Measurements from ENCODE around the gene MYRF. TPM values are rescaled to one million over a fixed set of nuclear protein-coding genes. Genes with fewer than 3 reads are reported as not detected.

MYRF gene
- 14.8 to 23.0 TPM (median 19.8 TPM) in 5 replicates for total RNA-seq (2022; extraction: Qiagen RNA extraction; ENCODE audit: low read depth)

DNA sequence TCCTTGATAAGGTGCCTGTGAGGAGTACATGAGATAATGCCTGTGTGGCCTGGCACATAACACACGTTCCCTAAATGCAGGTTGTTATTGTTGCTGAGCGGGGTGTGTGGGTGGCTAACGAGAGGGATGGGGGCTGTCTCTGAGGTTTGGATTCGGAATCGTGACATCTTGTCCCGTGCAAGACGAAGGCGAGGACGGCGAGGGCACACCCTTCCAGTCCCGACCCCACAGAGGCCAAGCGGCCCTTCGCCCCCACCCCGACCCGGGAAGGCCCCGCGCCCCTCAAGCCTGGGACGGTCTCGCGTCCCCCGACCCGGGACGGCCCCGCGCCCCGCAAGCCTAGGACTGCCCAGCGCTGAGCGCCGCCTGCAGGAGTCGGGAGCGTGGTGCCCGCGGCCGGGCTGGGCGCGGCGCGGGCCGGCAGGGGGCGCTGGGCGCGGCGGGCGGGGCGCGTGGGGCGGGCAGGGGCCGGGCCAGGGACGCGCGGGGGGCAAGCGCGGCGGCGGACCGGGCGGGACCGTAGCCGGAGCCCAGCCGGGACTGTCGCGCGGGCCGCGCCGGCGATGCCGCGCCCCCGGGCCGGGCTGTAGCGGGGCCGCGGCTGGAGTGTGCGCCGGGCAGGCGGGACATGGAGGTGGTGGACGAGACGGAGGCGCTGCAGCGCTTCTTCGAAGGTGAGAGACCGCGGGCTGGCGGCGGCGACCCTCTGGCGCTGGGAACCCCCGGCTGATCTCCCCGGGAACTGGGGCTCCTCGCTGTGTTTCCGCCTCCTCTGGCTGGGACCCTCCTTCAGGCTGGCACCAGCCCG lies at the start of gene MYRF:
MYRF (plus strand) TSS at position 520 of the 808 bp plus-strand sequence; CDS start at position 629, 109 bp downstream.

DNA sequence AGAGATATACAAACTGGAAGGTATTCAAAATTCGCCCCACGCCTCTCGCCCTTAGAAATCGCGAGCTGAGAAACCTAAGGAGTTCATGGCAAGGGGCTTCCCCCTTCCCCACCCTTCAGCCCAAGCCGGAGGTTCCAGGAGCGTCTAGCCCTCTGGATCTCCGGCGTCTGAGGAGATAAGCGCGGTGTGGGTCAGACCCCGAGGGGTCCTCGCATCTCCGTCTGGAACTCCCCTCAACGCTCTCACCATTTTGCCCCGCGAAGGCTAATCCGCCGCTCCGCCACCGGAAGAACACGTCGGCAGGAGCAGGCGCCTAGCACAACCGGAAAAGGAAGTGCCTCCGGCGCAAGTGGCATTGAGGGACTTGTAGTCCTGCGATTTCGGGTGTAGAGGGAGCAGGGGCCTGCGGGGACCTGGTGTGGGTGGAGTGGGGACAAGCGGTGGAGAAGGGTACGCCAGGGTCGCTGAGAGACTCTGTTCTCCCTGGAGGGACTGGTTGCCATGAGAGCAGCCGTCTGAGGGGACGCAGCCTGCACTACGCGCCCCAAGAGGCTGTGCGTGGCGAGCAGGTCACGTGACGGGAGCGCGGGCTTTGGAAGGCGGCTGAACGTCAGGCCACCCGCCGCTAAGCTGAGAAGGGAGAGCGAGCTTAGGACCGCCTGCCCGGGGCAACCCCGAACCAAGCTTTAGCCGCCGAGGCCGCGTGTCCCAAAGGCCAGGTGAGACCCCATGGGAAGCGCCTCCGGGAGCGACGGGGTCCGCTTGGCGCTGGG lies 40.1 kb downstream of the MYRF start, which contains the start of the genes FEN1 and TMEM258:
FEN1 (plus strand) TSS at position 602 of the 773 bp plus-strand sequence. CDS start 2,451 bp downstream, outside the sequence.
TMEM258 (minus strand) TSS at position 290 of the 773 bp plus-strand sequence; CDS start at position 249, 41 bp downstream.

GRCh38 chr11:61816736-61817455 lies 64.5 kb downstream of the MYRF start, which contains the start of gene FADS1:
Gene FADS1 (minus strand): TSS chr11:61817003. CDS start chr11:61816929, 74 bp downstream.

DNA sequence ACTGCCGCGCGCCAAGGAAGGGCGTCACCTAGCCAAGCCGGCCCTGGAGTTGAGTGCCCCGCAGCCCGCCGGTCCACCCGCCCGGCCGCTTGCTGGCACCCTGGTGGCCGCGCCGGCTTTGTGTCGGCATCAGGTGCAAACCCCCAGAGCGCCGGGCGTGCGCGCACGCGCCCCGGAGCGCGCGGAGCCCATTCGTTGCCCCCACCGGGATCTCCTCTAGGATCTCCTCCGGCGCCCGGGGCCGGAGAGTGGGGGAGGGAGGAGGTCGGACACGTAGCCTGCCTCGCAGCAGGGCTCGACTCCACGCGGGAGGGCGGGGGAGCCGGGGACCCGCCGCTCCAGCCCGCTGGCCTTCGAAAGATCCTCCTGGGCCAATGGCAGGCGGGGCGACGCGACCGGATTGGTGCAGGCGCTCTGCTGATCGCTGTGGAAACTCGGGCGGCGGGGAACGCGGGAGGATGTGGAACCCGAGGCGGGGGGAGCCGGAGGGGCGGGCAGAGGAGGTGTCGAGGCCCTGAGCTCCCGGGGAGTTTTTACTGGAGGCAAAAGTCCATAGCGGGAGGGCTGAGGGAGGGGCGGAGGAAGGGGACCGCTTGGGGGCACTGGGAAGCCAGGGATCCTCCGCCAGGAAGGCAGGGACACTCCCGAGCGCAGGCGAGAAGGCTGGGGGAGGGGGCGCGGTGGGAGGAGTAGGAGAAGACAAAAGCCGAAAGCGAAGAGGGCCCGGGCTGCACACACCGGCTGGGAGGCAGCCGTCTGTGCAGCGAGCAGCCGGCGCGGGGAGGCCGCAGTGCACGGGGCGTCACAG lies 75.3 kb downstream of the MYRF start, which contains the start of gene FADS2:
FADS2 (plus strand) TSS at position 730 of the 808 bp plus-strand sequence. CDS start 91 bp downstream, outside the sequence.

Other genes with a start within 250 kb of the MYRF start
- 0.11 to 0.24 TPM (median 0.15 TPM) in 5 replicates for gene LRRC10B, start 243.9 kb upstream of the MYRF start, total RNA-seq (2022; extraction: Qiagen RNA extraction; ENCODE audit: low read depth)
- gene SYT7, start 171.6 kb upstream of the MYRF start, total RNA-seq (2022; extraction: Qiagen RNA extraction; ENCODE audit: low read depth), result 0.71 to 1.4 TPM (median 0.88 TPM) in 5 replicates
- gene DAGLA, start 72.2 kb upstream of the MYRF start, total RNA-seq (2022; extraction: Qiagen RNA extraction; ENCODE audit: low read depth), result 3.7 to 6.4 TPM (median 5.9 TPM) in 5 replicates
- 208 to 286 TPM (median 223 TPM) in 5 replicates for gene TMEM258, start 40.0 kb downstream of the MYRF start, total RNA-seq (2022; extraction: Qiagen RNA extraction; ENCODE audit: low read depth)
- gene FEN1, start 40.3 kb downstream of the MYRF start, total RNA-seq (2022; extraction: Qiagen RNA extraction; ENCODE audit: low read depth), result 99.3 to 124 TPM (median 107 TPM) in 5 replicates
- gene FADS1, start 64.4 kb downstream of the MYRF start, total RNA-seq (2022; extraction: Qiagen RNA extraction; ENCODE audit: low read depth), result 122 to 153 TPM (median 139 TPM) in 5 replicates
- gene FADS2, start 75.7 kb downstream of the MYRF start, total RNA-seq (2022; extraction: Qiagen RNA extraction; ENCODE audit: low read depth), result 246 to 335 TPM (median 271 TPM) in 5 replicates
- gene FADS3, start 138.9 kb downstream of the MYRF start, total RNA-seq (2022; extraction: Qiagen RNA extraction; ENCODE audit: low read depth), result 36.6 to 56.0 TPM (median 51.2 TPM) in 5 replicates
- 10.2 to 13.2 TPM (median 12.8 TPM) in 5 replicates for gene RAB3IL1, start 164.9 kb downstream of the MYRF start, total RNA-seq (2022; extraction: Qiagen RNA extraction; ENCODE audit: low read depth)
- 0.91 to 2.3 TPM (median 1.4 TPM) in 5 replicates for gene BEST1, start 197.7 kb downstream of the MYRF start, total RNA-seq (2022; extraction: Qiagen RNA extraction; ENCODE audit: low read depth)
- 10,403 to 19,287 TPM (median 17,849 TPM) in 5 replicates for gene FTH1, start 215.0 kb downstream of the MYRF start, total RNA-seq (2022; extraction: Qiagen RNA extraction; ENCODE audit: low read depth)